ENCODE measurements around the gene IRF2BP2. TPM values are rescaled to one million over a fixed set of nuclear protein-coding genes. Genes with fewer than 3 reads are reported as not detected.

Gene IRF2BP2
- total and polyA plus RNA-seq, 2 of the 13 experiments (the other 11 are each of a cell fraction or from before 2014, with no cell fraction given) = 140 to 147 TPM

- TF ChIP-seq, protein P1, sequence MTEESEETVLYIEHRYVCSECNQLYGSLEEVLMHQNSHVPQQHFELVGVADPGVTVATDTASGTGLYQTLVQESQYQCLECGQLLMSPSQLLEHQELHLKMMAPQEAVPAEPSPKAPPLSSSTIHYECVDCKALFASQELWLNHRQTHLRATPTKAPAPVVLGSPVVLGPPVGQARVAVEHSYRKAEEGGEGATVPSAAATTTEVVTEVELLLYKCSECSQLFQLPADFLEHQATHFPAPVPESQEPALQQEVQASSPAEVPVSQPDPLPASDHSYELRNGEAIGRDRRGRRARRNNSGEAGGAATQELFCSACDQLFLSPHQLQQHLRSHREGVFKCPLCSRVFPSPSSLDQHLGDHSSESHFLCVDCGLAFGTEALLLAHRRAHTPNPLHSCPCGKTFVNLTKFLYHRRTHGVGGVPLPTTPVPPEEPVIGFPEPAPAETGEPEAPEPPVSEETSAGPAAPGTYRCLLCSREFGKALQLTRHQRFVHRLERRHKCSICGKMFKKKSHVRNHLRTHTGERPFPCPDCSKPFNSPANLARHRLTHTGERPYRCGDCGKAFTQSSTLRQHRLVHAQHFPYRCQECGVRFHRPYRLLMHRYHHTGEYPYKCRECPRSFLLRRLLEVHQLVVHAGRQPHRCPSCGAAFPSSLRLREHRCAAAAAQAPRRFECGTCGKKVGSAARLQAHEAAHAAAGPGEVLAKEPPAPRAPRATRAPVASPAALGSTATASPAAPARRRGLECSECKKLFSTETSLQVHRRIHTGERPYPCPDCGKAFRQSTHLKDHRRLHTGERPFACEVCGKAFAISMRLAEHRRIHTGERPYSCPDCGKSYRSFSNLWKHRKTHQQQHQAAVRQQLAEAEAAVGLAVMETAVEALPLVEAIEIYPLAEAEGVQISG (CRISPR knock-in tag; IDR thresholded peaks at IDR 0.05) = peak; percentile 56; the same call in 1 of the 2 replicates
- TF ChIP-seq NBN (conservative IDR thresholded peaks at IDR 0.05) (no peak), KAT2B (IDR thresholded peaks at IDR 0.05; ENCODE audit: borderline replicate concordance, low read depth, low read length) (0 out of 2 replicates have a peak, but pooled peaks have one; percentile 41), ZNF749 (CRISPR knock-in tag; IDR thresholded peaks at IDR 0.05; ENCODE audit: borderline replicate concordance) (peak; percentile 70; the same call in 1 of the 2 replicates), ZBTB26 (CRISPR knock-in tag; IDR thresholded peaks at IDR 0.05; ENCODE audit: borderline replicate concordance) (peak; percentile 91; the same call in 1 of the 2 replicates), SAP130 (CRISPR knock-in tag; IDR thresholded peaks at IDR 0.05; ENCODE audit: low read depth) (peak; percentile 91), TFE3 (CRISPR knock-in tag; IDR thresholded peaks at IDR 0.05) (peak; percentile 100), HDAC1 (CRISPR knock-in tag; IDR thresholded peaks at IDR 0.05) (peak; percentile 94), DDIT3 (CRISPR knock-in tag; IDR thresholded peaks at IDR 0.05) (peak; percentile 99), ZNF225 (CRISPR knock-in tag; IDR thresholded peaks at IDR 0.05) (no peak; the same call in 1 of the 2 replicates), ZMYM4 (CRISPR knock-in tag; IDR thresholded peaks at IDR 0.05) (peak; percentile 91), BCL6 (CRISPR knock-in tag; IDR thresholded peaks at IDR 0.05) (peak; percentile 94), CENPX (CRISPR knock-in tag; IDR thresholded peaks at IDR 0.05) (no peak), PRMT3 (CRISPR knock-in tag; IDR thresholded peaks at IDR 0.05; ENCODE audit: borderline replicate concordance, low read depth) (no peak), ZNF670 (CRISPR knock-in tag; IDR thresholded peaks at IDR 0.05; ENCODE audit: borderline replicate concordance) (no peak), MTF2 (CRISPR knock-in tag; IDR thresholded peaks at IDR 0.05; ENCODE audit: borderline replicate concordance) (no peak), ZBTB21 (CRISPR knock-in tag; IDR thresholded peaks at IDR 0.05) (no peak), ZBTB39 (CRISPR knock-in tag; IDR thresholded peaks at IDR 0.05) (0 out of 2 replicates have a peak, but pooled peaks have one; percentile 88), ZNF543 (CRISPR knock-in tag; IDR thresholded peaks at IDR 0.05) (no peak)
- TF ChIP-seq, protein P2, sequence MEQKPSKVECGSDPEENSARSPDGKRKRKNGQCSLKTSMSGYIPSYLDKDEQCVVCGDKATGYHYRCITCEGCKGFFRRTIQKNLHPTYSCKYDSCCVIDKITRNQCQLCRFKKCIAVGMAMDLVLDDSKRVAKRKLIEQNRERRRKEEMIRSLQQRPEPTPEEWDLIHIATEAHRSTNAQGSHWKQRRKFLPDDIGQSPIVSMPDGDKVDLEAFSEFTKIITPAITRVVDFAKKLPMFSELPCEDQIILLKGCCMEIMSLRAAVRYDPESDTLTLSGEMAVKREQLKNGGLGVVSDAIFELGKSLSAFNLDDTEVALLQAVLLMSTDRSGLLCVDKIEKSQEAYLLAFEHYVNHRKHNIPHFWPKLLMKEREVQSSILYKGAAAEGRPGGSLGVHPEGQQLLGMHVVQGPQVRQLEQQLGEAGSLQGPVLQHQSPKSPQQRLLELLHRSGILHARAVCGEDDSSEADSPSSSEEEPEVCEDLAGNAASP (CRISPR knock-in tag; IDR thresholded peaks at IDR 0.05; ENCODE audit: borderline replicate concordance) = peak; percentile 96
Observed at GRCh38 chr1:234612352-234613127, 2.6 kb upstream of the IRF2BP2 start (continued).

All from HepG2 (cell line).